Skeletal muscle tissue (tissue), 4 donors: Measurements from ENCODE around the gene ZDHHC9. TPM values are rescaled to one million over a fixed set of nuclear protein-coding genes. Genes with fewer than 3 reads are reported as not detected.
"Not testable (repeated sequence)": the region's sequence is repeated elsewhere in the genome, so short reads cannot be mapped to it uniquely, and the experiment has no call there.

Source experiments
- H3K27ac ChIP-seq: one replicate; pipeline ENCODE4 v1.7.0; 2013; ENCODE audit warnings: mild to moderate bottlenecking, low read depth, low read length, inconsistent platforms
- H3K27me3 ChIP-seq, 3 donors: one replicate each; pipeline ENCODE4 v1.7.0; 2013; ENCODE audit warnings: low read length in 3 of 3; ENCODE audit not compliant: control insufficient read depth in 3 of 3, insufficient read depth in 3 of 3
- H3K36me3 ChIP-seq, 3 donors: one replicate each; pipeline ENCODE4 v1.7.0; 2013; ENCODE audit warnings: low read length in 3 of 3; ENCODE audit not compliant: control insufficient read depth in 3 of 3, insufficient read depth in 3 of 3
- H3K4me1 ChIP-seq, 3 donors: one replicate each; pipeline ENCODE4 v1.7.0; 2013; ENCODE audit warnings: low read length in 3 of 3, mild to moderate bottlenecking in 3 of 3; ENCODE audit not compliant: control insufficient read depth in 3 of 3, insufficient read depth in 3 of 3
- H3K4me3 ChIP-seq, 3 donors: one replicate each; pipeline ENCODE4 v1.7.0; 2013; ENCODE audit warnings: low read length in 3 of 3
- H3K9ac ChIP-seq, 3 donors: one replicate each; pipeline ENCODE4 v1.7.0; 2013; ENCODE audit warnings: low read length in 3 of 3, mild to moderate bottlenecking in 3 of 3, moderate library complexity in 2 of 3, low read depth in 1 of 3
- H3K9me3 ChIP-seq, 3 donors: one replicate each; pipeline ENCODE4 v1.7.0; 2013; ENCODE audit warnings: low read length in 3 of 3; ENCODE audit not compliant: control insufficient read depth in 3 of 3
- total RNA-seq: library from RNA; depleted of rRNA; stranded (reverse); fragments of >200 nt; gene quantifications from one replicate; pipeline ENCODE4 v1.2.3, GENCODE V29; 2014
- donor health status: Osteomylitis.

ZDHHC9 gene
- 17.7 TPM for total RNA-seq

DNA sequence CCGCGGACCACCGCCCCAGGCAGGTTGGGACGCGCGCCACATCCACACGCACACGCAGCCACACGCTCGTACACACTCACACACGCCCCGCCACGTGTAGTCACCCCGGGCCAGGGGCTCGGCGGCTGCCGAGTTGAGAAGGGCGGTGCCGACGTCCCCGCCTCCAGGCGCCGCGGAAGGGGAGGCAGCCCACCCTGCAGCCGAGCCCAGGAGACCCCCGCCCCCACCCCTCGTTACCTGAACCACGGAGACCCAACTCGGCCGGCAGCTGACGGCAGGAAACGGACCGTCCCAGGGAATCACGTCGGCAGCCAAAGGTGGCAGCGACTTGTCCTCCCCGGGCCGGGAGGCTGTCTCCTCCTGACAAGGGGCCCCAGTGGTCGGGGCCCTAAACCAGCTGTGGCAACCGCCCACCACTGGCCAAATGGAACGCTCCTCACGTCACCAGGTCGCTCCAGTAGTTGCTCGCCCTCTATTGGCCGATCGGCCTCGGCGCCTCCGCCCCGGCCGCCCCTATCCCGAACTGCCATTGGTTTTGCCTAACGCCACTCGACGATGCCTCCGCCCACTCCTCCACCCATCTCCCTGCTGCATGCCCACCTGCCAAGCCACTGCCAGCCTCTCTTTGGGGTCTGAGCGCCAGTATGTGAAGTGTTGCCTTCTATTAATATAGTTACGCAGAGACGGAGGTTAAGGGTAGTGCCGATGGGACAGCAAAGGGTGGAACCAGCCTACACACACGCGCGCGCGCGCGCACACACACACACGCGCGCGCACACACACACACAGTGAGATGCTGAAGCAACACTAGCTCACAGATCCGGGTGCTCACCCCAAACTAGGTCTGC, at the start of gene ZDHHC9:
Gene ZDHHC9, minus strand, starts transcription at position 428 of the 848 bp plus-strand sequence. CDS start 1,941 bp downstream, outside the sequence.
- Histone ChIP-seq H3K36me3 (no peaks in the 10 kb centered on the region), H3K9me3 (no peaks in the 10 kb centered on the region), H3K9ac (peak within 1 kb of the TSS; percentile 65 to 79 (median 73)), H3K27me3 (no peaks in the 10 kb centered on the region), H3K4me1 (peaks cover 0 to 12% (median 9%) of the 10 kb centered on the region in 3 donors), H3K4me3 (peak within 1 kb of the TSS; percentile 85 to 92 (median 91)), H3K27ac (peak within 1 kb of the TSS; percentile 76)

GRCh38 chrX:129877401-129877800, 33.7 kb upstream of the ZDHHC9 start:
- Histone ChIP-seq H3K27me3 (no peaks in the 10 kb centered on the region), H3K27ac (no peak overlapping the region), H3K9me3 (no peaks in the 10 kb centered on the region), H3K36me3 (no peaks in the 10 kb centered on the region), H3K4me3 (no peak overlapping the region), H3K4me1 (peaks cover 0 to 2% (median 0%) of the 10 kb centered on the region in 3 donors), H3K9ac (no peak overlapping the region)

GRCh38 chrX:129876771-129877305, 33.2 kb upstream of the ZDHHC9 start:
- H3K27ac ChIP-seq = no peak overlapping the region
- no peaks in the 10 kb centered on the region for H3K36me3 ChIP-seq
- no peaks in the 10 kb centered on the region for H3K9me3 ChIP-seq

DNA sequence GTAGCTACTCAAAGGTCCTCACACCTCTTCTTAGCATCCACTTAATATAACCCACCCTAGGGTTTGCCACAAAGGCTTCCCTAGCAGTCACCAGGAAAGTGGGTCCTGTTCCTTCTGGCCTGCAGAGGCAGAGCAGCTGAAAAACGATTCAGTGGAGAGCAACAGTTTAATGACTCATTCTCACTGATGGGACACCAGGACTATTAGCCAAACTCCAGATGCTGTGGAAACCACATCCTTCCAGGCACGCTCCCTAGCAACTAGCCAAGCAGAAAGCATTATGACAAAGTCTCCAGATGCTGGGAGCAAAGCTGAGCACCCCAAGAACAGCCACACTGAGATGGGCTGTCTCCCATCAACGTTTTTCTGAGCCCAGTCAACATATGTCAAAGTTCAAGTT, 32.0 kb upstream of the ZDHHC9 start:
- Histone ChIP-seq H3K9ac (no peak overlapping the region), H3K4me3 (no peak overlapping the region), H3K36me3 (no peaks in the 10 kb centered on the region), H3K27ac (no peak overlapping the region), H3K4me1 (peaks cover 0 to 2% (median 0%) of the 10 kb centered on the region in 3 donors), H3K27me3 (peaks cover 0 to 4% (median 0%) of the 10 kb centered on the region in 3 donors), H3K9me3 (no peaks in the 10 kb centered on the region)

More at GRCh38 chrX:129876771-129877305, 33.2 kb upstream of the ZDHHC9 start:
- Histone ChIP-seq H3K4me3 (no peak overlapping the region), H3K27me3 (peaks cover 0 to under 1% (median 0%) of the 10 kb centered on the region in 3 donors), H3K4me1 (peaks cover 0 to 2% (median 0%) of the 10 kb centered on the region in 3 donors), H3K9ac (no peak overlapping the region)

- no peak overlapping the region for H3K4me3 ChIP-seq
- H3K9me3 ChIP-seq = no peaks in the 10 kb centered on the region
- H3K4me1 ChIP-seq = peaks cover 0 to 2% (median 0%) of the 10 kb centered on the region in 3 donors
- no peak overlapping the region for H3K9ac ChIP-seq
- no peaks in the 10 kb centered on the region for H3K36me3 ChIP-seq
- no peak overlapping the region for H3K27ac ChIP-seq
- H3K27me3 ChIP-seq = peaks cover 0 to 4% (median 0%) of the 10 kb centered on the region in 3 donors
Measured at GRCh38 chrX:129872524-129872923, 28.8 kb upstream of the ZDHHC9 start.

DNA sequence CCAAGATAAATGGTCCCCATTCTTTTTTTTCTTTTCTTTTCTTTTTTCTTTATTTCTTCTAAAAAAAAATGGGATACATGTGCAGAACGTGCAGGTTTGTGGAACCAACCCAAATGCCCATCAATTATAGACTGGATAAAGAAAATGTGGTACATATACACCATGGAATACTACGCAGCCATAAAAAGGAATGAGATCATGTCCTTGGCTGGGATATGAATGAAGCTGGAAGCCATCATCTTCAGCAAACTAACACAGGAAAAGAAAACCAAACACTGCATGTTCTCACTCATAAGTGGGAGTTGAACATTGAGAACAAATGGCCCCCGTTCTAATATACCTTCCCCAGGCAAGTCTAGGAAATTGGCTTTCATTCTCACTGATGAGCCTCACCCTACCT, 22.6 kb upstream of the ZDHHC9 start:
- not testable (repeated sequence) for H3K36me3 ChIP-seq, H3K4me3 ChIP-seq, H3K4me1 ChIP-seq, H3K9ac ChIP-seq, H3K9me3 ChIP-seq, H3K27me3 ChIP-seq, H3K27ac ChIP-seq

- not testable (repeated sequence) for H3K36me3 ChIP-seq, H3K4me3 ChIP-seq, H3K9me3 ChIP-seq, H3K4me1 ChIP-seq, H3K27ac ChIP-seq, H3K9ac ChIP-seq, H3K27me3 ChIP-seq
Measured at GRCh38 chrX:129859134-129859533, 15.4 kb upstream of the ZDHHC9 start.

GRCh38 chrX:129851825-129852224, 8.1 kb upstream of the ZDHHC9 start:
- H3K27ac ChIP-seq, H3K4me1 ChIP-seq, H3K9ac ChIP-seq, H3K36me3 ChIP-seq, H3K4me3 ChIP-seq, H3K9me3 ChIP-seq, H3K27me3 ChIP-seq: not testable (repeated sequence)

DNA sequence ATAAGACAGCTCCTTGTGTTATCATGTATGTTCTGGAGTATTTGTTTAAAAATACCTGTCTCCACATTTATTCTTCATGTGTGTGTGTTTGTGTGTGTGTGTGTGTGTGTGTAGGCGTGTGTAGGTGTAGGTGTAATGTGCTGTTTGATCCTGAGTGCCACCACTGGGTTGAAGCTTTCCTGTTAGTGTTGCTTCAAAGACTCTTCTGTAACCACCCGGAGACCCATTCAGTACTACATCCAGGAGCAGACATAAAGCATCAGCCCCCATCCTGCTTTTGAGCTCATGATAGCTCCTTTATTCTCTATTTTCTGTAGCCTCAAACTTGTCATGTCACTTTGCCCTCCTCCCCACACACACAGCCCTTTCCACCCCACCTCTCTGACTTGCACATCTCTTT, 3.0 kb upstream of the ZDHHC9 start:
- Histone ChIP-seq H3K4me1 (peaks cover 0 to 9% (median 5%) of the 10 kb centered on the region in 3 donors), H3K27ac (no peak overlapping the region), H3K9me3 (no peaks in the 10 kb centered on the region), H3K9ac (no peak overlapping the region), H3K36me3 (no peaks in the 10 kb centered on the region), H3K4me3 (no peak overlapping the region), H3K27me3 (no peaks in the 10 kb centered on the region)

GRCh38 chrX:129845616-129846190, 2.0 kb upstream of the ZDHHC9 start:
- H3K27ac ChIP-seq = no peak overlapping the region
- peaks cover 0 to 11% (median 9%) of the 10 kb centered on the region in 3 donors for H3K4me1 ChIP-seq
- H3K36me3 ChIP-seq = no peaks in the 10 kb centered on the region
- no peak overlapping the region for H3K4me3 ChIP-seq
- no peaks in the 10 kb centered on the region for H3K9me3 ChIP-seq
- H3K9ac ChIP-seq = no peak overlapping the region
- H3K27me3 ChIP-seq = no peaks in the 10 kb centered on the region
